ENCODE measurements around the gene YY1AP1. TPM values are rescaled to one million over a fixed set of nuclear protein-coding genes. Genes with fewer than 3 reads are reported as not detected.

The YY1AP1 gene
- total RNA-seq, 1 experiment from 2014 or later = 40.3 TPM

DNA sequence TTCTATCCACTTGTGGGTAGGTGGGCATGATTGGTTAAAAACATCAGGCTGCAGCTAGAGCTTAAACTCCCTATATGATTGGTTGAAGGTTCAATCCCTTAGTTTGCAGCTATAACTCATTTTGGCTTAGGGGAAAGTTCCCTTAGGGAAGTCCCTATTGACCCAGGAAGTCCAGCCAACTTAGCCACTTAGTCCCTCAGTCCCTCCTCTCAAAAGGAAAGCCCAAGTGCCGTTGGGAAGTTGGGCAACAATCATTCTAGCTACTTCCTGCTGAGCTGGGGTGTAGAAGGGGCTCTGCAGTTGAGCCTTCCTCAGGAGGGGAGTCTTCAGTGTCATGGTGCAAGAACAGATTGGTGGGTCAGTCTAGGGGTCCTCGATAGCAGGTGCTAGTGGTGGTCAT lies 66.4 kb downstream of the YY1AP1 start:
- Histone ChIP-seq H3K9ac (ENCODE audit: low read length) (no peak overlapping the region), H3K27me3 (ENCODE audit: insufficient read depth, low read length) (no peaks in the 10 kb centered on the region), H3K4me1 (ENCODE audit: control insufficient read depth in 1 of 2, insufficient read depth in 2 of 2, low read length in 2 of 2) (no peaks in the 10 kb centered on the region), H2AFZ (ENCODE audit: low read depth, low read length, poor library complexity, severe bottlenecking) (no peak overlapping the region), H3K9me2 (ENCODE audit: insufficient read depth) (no peaks in the 10 kb centered on the region), H3K4me2 (ENCODE audit: low read length) (no peak overlapping the region), H3K4me3 (replicated peaks in 1 of 2; ENCODE audit: low read depth in 1 of 2, low read length in 2 of 2) (no peak overlapping the region), H3K79me2 (ENCODE audit: insufficient read depth, low read length) (no peaks in the 10 kb centered on the region), H3K27ac (ENCODE audit: low read depth, low read length) (no peak overlapping the region), H3K36me3 (ENCODE audit: control insufficient read depth in 1 of 2, insufficient read depth in 2 of 2, low read length in 2 of 2) (no peaks in the 10 kb centered on the region), H4K20me1 (ENCODE audit: insufficient read depth) (no peaks in the 10 kb centered on the region), H3K9me3 (ENCODE audit: control insufficient read depth in 1 of 2, insufficient read depth in 1 of 2, low read depth in 1 of 2, low read length in 2 of 2) (peaks cover 0 to 4% of the 10 kb centered on the region in 2 experiments; a peak in 2 of 4 replicates)
- DNase-seq (ENCODE audit: low read depth, low spot score) (no peak), ATAC-seq (no peak)
- RAD21 ChIA-PET (ENCODE audit: low non-redundant PET in 1 of 2, low total read pairs in 2 of 2, uncharacterized antibody in 2 of 2, unreplicated experiment in 2 of 2) = no interaction called here
- TF ChIP-seq ZFX (IDR thresholded peaks at IDR 0.05) (no peak), CBX3 (IDR thresholded peaks at IDR 0.05; ENCODE audit: low read depth) (no peak), ELF1 (IDR thresholded peaks at IDR 0.05; ENCODE audit: borderline replicate concordance, low read depth) (no peak), SRF (IDR thresholded peaks at IDR 0.05; ENCODE audit: low read depth) (no peak), YY1 (IDR thresholded peaks at IDR 0.05; ENCODE audit: extremely low read depth, insufficient replicate concordance, low read depth, low read length) (no peak), SP1 (IDR thresholded peaks at IDR 0.05; ENCODE audit: low read depth) (no peak), TCF7L2 (IDR thresholded peaks at IDR 0.05; ENCODE audit: borderline replicate concordance, extremely low read depth, insufficient read depth, insufficient read length) (no peak), POLR2A (IDR thresholded peaks at IDR 0.05; ENCODE audit: borderline replicate concordance, extremely low read depth, insufficient read depth, insufficient read length) (no peak), RAD21 (IDR thresholded peaks at IDR 0.05; ENCODE audit: low read depth) (no peak), CEBPB (IDR thresholded peaks at IDR 0.05; ENCODE audit: low read depth) (no peak), POLR2AphosphoS5 (IDR thresholded peaks at IDR 0.05; ENCODE audit: low read depth, low read length) (no peak), EZH2phosphoT487 (IDR thresholded peaks at IDR 0.05; ENCODE audit: borderline replicate concordance) (no peak), SIN3A (IDR thresholded peaks at IDR 0.05; ENCODE audit: low read depth) (no peak), EGR1 (IDR thresholded peaks at IDR 0.05; ENCODE audit: low read depth) (no peak)
- TF ChIP-seq, protein P1, sequence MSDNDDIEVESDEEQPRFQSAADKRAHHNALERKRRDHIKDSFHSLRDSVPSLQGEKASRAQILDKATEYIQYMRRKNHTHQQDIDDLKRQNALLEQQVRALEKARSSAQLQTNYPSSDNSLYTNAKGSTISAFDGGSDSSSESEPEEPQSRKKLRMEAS (IDR thresholded peaks at IDR 0.05) = no peak
- TF ChIP-seq, protein P2, sequence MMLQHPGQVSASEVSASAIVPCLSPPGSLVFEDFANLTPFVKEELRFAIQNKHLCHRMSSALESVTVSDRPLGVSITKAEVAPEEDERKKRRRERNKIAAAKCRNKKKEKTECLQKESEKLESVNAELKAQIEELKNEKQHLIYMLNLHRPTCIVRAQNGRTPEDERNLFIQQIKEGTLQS (IDR thresholded peaks at IDR 0.05) = no peak
- TF ChIP-seq, protein P3, sequence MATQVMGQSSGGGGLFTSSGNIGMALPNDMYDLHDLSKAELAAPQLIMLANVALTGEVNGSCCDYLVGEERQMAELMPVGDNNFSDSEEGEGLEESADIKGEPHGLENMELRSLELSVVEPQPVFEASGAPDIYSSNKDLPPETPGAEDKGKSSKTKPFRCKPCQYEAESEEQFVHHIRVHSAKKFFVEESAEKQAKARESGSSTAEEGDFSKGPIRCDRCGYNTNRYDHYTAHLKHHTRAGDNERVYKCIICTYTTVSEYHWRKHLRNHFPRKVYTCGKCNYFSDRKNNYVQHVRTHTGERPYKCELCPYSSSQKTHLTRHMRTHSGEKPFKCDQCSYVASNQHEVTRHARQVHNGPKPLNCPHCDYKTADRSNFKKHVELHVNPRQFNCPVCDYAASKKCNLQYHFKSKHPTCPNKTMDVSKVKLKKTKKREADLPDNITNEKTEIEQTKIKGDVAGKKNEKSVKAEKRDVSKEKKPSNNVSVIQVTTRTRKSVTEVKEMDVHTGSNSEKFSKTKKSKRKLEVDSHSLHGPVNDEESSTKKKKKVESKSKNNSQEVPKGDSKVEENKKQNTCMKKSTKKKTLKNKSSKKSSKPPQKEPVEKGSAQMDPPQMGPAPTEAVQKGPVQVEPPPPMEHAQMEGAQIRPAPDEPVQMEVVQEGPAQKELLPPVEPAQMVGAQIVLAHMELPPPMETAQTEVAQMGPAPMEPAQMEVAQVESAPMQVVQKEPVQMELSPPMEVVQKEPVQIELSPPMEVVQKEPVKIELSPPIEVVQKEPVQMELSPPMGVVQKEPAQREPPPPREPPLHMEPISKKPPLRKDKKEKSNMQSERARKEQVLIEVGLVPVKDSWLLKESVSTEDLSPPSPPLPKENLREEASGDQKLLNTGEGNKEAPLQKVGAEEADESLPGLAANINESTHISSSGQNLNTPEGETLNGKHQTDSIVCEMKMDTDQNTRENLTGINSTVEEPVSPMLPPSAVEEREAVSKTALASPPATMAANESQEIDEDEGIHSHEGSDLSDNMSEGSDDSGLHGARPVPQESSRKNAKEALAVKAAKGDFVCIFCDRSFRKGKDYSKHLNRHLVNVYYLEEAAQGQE (IDR thresholded peaks at IDR 0.05; ENCODE audit: low read depth) = no peak
- TF ChIP-seq, protein P4, sequence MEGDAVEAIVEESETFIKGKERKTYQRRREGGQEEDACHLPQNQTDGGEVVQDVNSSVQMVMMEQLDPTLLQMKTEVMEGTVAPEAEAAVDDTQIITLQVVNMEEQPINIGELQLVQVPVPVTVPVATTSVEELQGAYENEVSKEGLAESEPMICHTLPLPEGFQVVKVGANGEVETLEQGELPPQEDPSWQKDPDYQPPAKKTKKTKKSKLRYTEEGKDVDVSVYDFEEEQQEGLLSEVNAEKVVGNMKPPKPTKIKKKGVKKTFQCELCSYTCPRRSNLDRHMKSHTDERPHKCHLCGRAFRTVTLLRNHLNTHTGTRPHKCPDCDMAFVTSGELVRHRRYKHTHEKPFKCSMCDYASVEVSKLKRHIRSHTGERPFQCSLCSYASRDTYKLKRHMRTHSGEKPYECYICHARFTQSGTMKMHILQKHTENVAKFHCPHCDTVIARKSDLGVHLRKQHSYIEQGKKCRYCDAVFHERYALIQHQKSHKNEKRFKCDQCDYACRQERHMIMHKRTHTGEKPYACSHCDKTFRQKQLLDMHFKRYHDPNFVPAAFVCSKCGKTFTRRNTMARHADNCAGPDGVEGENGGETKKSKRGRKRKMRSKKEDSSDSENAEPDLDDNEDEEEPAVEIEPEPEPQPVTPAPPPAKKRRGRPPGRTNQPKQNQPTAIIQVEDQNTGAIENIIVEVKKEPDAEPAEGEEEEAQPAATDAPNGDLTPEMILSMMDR (IDR thresholded peaks at IDR 0.05 in 2 of 3, conservative IDR thresholded peaks at IDR 0.05 in 1 of 3; ENCODE audit: borderline replicate concordance in 1 of 3, insufficient read depth in 1 of 3, low read depth in 2 of 3, low read length in 2 of 3) = no peak
- TF ChIP-seq, protein P5, sequence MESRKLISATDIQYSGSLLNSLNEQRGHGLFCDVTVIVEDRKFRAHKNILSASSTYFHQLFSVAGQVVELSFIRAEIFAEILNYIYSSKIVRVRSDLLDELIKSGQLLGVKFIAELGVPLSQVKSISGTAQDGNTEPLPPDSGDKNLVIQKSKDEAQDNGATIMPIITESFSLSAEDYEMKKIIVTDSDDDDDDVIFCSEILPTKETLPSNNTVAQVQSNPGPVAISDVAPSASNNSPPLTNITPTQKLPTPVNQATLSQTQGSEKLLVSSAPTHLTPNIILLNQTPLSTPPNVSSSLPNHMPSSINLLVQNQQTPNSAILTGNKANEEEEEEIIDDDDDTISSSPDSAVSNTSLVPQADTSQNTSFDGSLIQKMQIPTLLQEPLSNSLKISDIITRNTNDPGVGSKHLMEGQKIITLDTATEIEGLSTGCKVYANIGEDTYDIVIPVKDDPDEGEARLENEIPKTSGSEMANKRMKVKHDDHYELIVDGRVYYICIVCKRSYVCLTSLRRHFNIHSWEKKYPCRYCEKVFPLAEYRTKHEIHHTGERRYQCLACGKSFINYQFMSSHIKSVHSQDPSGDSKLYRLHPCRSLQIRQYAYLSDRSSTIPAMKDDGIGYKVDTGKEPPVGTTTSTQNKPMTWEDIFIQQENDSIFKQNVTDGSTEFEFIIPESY (IDR thresholded peaks at IDR 0.05; ENCODE audit: extremely low read depth, insufficient replicate concordance, low read length) = no peak
- CTCF ChIA-PET = no interaction called here
- intact Hi-C loops (cut with micrococcal nuclease) = no loop called here
- BruUV-seq (replicated peaks) = no TSS peak
- POLR2A ChIA-PET = interaction anchor here (0.5 kb wide), 1 partner anchor 195 kb away, joined by 3 read pairs; no protein-coding TSS in a partner anchor
